Neuronal stem cell (in vitro differentiated cells): Measurements from ENCODE around the gene TAB2.

Experiments
- DNase-seq: peaks from one replicate; pipeline ENCODE4 v3.0.0-alpha.2; 2013; ENCODE audit warnings: low spot score
- H2AFZ ChIP-seq: one replicate; pipeline ENCODE4 v1.6.1; 2013; ENCODE audit warnings: mild to moderate bottlenecking, low read length, inconsistent platforms
- H2AK5ac ChIP-seq: 2 replicates; pipeline ENCODE4 v1.6.1; 2013; ENCODE audit warnings: low read depth, mild to moderate bottlenecking, inconsistent platforms, low read length, moderate library complexity, mixed read lengths
- H2BK120ac ChIP-seq: 2 replicates; pipeline ENCODE4 v1.6.1; 2013; ENCODE audit warnings: low read depth, mild to moderate bottlenecking, inconsistent platforms, low read length, moderate library complexity, mixed read lengths
- H2BK12ac ChIP-seq: one replicate; pipeline ENCODE4 v1.6.1; 2013; ENCODE audit warnings: low read length, inconsistent platforms
- H2BK15ac ChIP-seq: 2 replicates; pipeline ENCODE4 v1.6.1; 2013; ENCODE audit warnings: mild to moderate bottlenecking, low read length, inconsistent platforms, mixed read lengths
- H2BK5ac ChIP-seq: one replicate; pipeline ENCODE4 v1.6.1; 2013; ENCODE audit warnings: inconsistent platforms, mild to moderate bottlenecking, low read length, moderate library complexity
- H3K14ac ChIP-seq: one replicate; pipeline ENCODE4 v1.6.1; 2013; ENCODE audit warnings: low read length, inconsistent platforms
- H3K18ac ChIP-seq: 2 replicates; pipeline ENCODE4 v1.6.1; 2013; ENCODE audit warnings: low read length, inconsistent platforms
- H3K23ac ChIP-seq: 2 replicates; pipeline ENCODE4 v1.6.1; 2013; ENCODE audit warnings: low read depth, mild to moderate bottlenecking, mixed read lengths, low read length, inconsistent platforms; ENCODE audit not compliant: poor library complexity
- H3K27ac ChIP-seq: replicated peaks from 3 replicates; pipeline ENCODE4 v1.5.1; 2013; ENCODE audit warnings: low read length, inconsistent platforms
- H3K27me3 ChIP-seq, 3 experiments: 2 replicates each; pipeline ENCODE4 v1.6.1; 2013; ENCODE audit warnings: low read length in 3 of 3, mild to moderate bottlenecking in 2 of 3, inconsistent platforms in 1 of 3, low read depth in 1 of 3, mixed read lengths in 1 of 3, moderate library complexity in 1 of 3; ENCODE audit not compliant: control insufficient read depth in 3 of 3, insufficient read depth in 3 of 3
- H3K36me3 ChIP-seq, 2 donors: replicated peaks in 1 of 2; 2 replicates each; pipeline ENCODE4 v1.6.1; 2013; ENCODE audit warnings: low read length in 2 of 2; ENCODE audit not compliant: control insufficient read depth in 2 of 2, insufficient read depth in 2 of 2
- H3K4ac ChIP-seq: 2 replicates; pipeline ENCODE4 v1.6.1; 2013; ENCODE audit warnings: inconsistent platforms, mild to moderate bottlenecking, low read length, moderate library complexity
- H3K4me1 ChIP-seq, 2 donors: 1 replicate in 1 of 2; 2 replicates in 1 of 2; pipeline ENCODE4 v1.6.1; 2013; ENCODE audit warnings: low read length in 2 of 2, low read depth in 1 of 2; ENCODE audit not compliant: control insufficient read depth in 2 of 2, insufficient read depth in 1 of 2
- H3K4me2 ChIP-seq: one replicate; pipeline ENCODE4 v1.6.1; 2013; ENCODE audit warnings: mild to moderate bottlenecking, low read length, inconsistent platforms; ENCODE audit not compliant: insufficient read depth, poor library complexity, severe bottlenecking
- H3K4me3 ChIP-seq, 2 donors: 2 replicates each; pipeline ENCODE4 v1.5.1; 2013; ENCODE audit warnings: low read length in 2 of 2, mild to moderate bottlenecking in 2 of 2, inconsistent platforms in 1 of 2, moderate library complexity in 1 of 2
- H3K79me1 ChIP-seq: one replicate; pipeline ENCODE4 v1.6.1; 2013; ENCODE audit warnings: low read depth, mild to moderate bottlenecking, inconsistent platforms, low read length, moderate library complexity
- H3K9ac ChIP-seq: one replicate; pipeline ENCODE4 v1.6.1; 2013; ENCODE audit warnings: mild to moderate bottlenecking, low read depth, low read length, inconsistent platforms; ENCODE audit not compliant: poor library complexity
- H3K9me3 ChIP-seq, 2 donors: replicated peaks in 1 of 2; 2 replicates each; pipeline versions ENCODE3 to v1.6.1; 2013; ENCODE audit warnings: low read length in 2 of 2, mild to moderate bottlenecking in 2 of 2, inconsistent platforms in 1 of 2, low read depth in 1 of 2, mixed read lengths in 1 of 2, moderate library complexity in 1 of 2; ENCODE audit not compliant: control insufficient read depth in 2 of 2, insufficient read depth in 1 of 2
- H4K8ac ChIP-seq: one replicate; pipeline ENCODE4 v1.6.1; 2013; ENCODE audit warnings: low read depth, mild to moderate bottlenecking, inconsistent platforms, low read length, moderate library complexity
- H4K91ac ChIP-seq: one replicate; pipeline ENCODE4 v1.6.1; 2013; ENCODE audit warnings: low read length, low read depth, mild to moderate bottlenecking, inconsistent platforms; ENCODE audit not compliant: poor library complexity
- WGBS, 2 donors: extraction: QIAGEN DNeasy Blood & Tissue Kit; methylation state at CpG; one replicate each; pipeline ENCODE4 v1.1.7; 2013; ENCODE audit warnings: missing lambda C conversion rate in 2 of 2, mixed read lengths in 1 of 2; ENCODE audit not compliant: insufficient read length in 2 of 2, insufficient replicate concordance in 1 of 2; ENCODE audit errors: extremely low coverage in 2 of 2; 5-methylcytosine and 5-hydroxymethylcytosine counted together

TAB2 gene

GRCh38 chr6:149373511-149373910, 56.0 kb downstream of the TAB2 start:
- Histone ChIP-seq H3K27me3 (no peaks in the 10 kb centered on the region), H2AFZ (no peak overlapping the region), H3K23ac (no peak overlapping the region), H3K4me2 (no peak overlapping the region), H4K91ac (no peak overlapping the region), H3K14ac (no peak overlapping the region), H2BK12ac (no peak overlapping the region), H3K36me3 (peaks cover 8 to 67% of the 10 kb centered on the region in 2 donors), H2AK5ac (no peak overlapping the region), H3K4me3 (no peak overlapping the region), H3K9ac (no peak overlapping the region), H2BK120ac (no peak overlapping the region), H3K9me3 (peaks cover 0 to 11% of the 10 kb centered on the region in 2 donors), H3K27ac (no peak overlapping the region), H2BK5ac (no peak overlapping the region), H2BK15ac (no peak overlapping the region), H3K79me1 (no peaks in the 10 kb centered on the region), H3K4me1 (no peaks in the 10 kb centered on the region), H3K4ac (no peak overlapping the region), H4K8ac (no peak overlapping the region), H3K18ac (no peak overlapping the region)
- WGBS, 2 donors: no CpG with 5 or more reads among the region's 2 CpGs
- no peak for DNase-seq

GRCh38 chr6:149379977-149380376, 62.5 kb downstream of the TAB2 start:
- Histone ChIP-seq H2AK5ac (no peak overlapping the region), H4K91ac (no peak overlapping the region), H3K4me1 (no peaks in the 10 kb centered on the region), H3K4me3 (no peak overlapping the region), H3K4me2 (no peak overlapping the region), H3K9ac (no peak overlapping the region), H2AFZ (no peak overlapping the region), H4K8ac (no peak overlapping the region), H2BK15ac (no peak overlapping the region), H2BK120ac (no peak overlapping the region), H2BK5ac (no peak overlapping the region), H3K9me3 (peaks cover 2 to 19% of the 10 kb centered on the region in 2 donors), H3K27me3 (no peaks in the 10 kb centered on the region), H3K27ac (no peak overlapping the region), H3K14ac (no peak overlapping the region), H3K36me3 (peaks cover 26 to 71% of the 10 kb centered on the region in 2 donors), H3K79me1 (peaks cover 1% of the 10 kb centered on the region), H3K4ac (no peak overlapping the region), H2BK12ac (no peak overlapping the region), H3K23ac (no peak overlapping the region), H3K18ac (no peak overlapping the region)
- no CpG with 5 or more reads among the region's 3 CpGs for WGBS, 2 donors
- no peak for DNase-seq

- no peak for DNase-seq
- no peak overlapping the region for H3K23ac ChIP-seq
- peaks cover 27 to 70% of the 10 kb centered on the region in 2 donors for H3K36me3 ChIP-seq
- H3K27me3 ChIP-seq: no peaks in the 10 kb centered on the region
- no peak overlapping the region for H2AK5ac ChIP-seq
- no peak overlapping the region for H3K4me3 ChIP-seq
- H3K4me1 ChIP-seq: no peaks in the 10 kb centered on the region
- no peak overlapping the region for H2BK15ac ChIP-seq
- no peak overlapping the region for H3K18ac ChIP-seq
- H3K9ac ChIP-seq: no peak overlapping the region
- peaks cover 2 to 23% of the 10 kb centered on the region in 2 donors for H3K9me3 ChIP-seq
- H2BK12ac ChIP-seq: no peak overlapping the region
- no peak overlapping the region for H4K91ac ChIP-seq
- no peak overlapping the region for H3K4ac ChIP-seq
- H3K14ac ChIP-seq: no peak overlapping the region
- no peak overlapping the region for H4K8ac ChIP-seq
- H2BK120ac ChIP-seq: no peak overlapping the region
- no peak overlapping the region for H3K27ac ChIP-seq
- H3K79me1 ChIP-seq: peaks cover 1% of the 10 kb centered on the region
- H3K4me2 ChIP-seq: no peak overlapping the region
- no peak overlapping the region for H2BK5ac ChIP-seq
- H2AFZ ChIP-seq: no peak overlapping the region
These were observed 63.0 kb downstream of the TAB2 start for GRCh38 chr6:149380523-149380922.

DNA sequence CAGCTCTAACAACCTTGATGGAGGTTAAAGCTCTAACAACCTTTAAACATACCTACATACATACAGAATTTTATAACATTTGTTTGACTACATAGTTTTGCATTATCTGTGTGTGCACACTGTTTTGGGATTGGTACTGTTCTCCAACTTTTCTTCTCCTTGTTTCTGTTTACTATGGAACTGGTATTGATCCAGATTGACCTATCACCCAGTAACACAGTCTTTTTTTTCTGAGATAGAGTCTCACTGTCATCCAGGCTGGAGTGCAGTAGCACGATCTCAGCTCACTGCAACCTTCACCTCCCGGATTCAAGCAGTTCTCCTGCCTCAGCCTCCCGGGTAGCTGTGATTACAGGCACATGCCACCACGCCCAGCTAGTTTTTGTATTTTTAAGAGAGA, 65.9 kb downstream of the TAB2 start:
- no peak overlapping the region for H2BK12ac ChIP-seq
- H3K27me3 ChIP-seq: no peaks in the 10 kb centered on the region
- H3K14ac ChIP-seq: no peak overlapping the region
- no peak overlapping the region for H3K27ac ChIP-seq
- H2BK15ac ChIP-seq: no peak overlapping the region
- no peak for DNase-seq
- no peak overlapping the region for H3K23ac ChIP-seq
- H3K79me1 ChIP-seq: peaks cover 1% of the 10 kb centered on the region
- no peak overlapping the region for H2BK5ac ChIP-seq
- H2AFZ ChIP-seq: no peak overlapping the region
- peaks cover 0 to 2% of the 10 kb centered on the region in 2 donors for H3K4me1 ChIP-seq
- no peak overlapping the region for H4K8ac ChIP-seq
- no peak overlapping the region for H3K4ac ChIP-seq
- peaks cover 2 to 39% of the 10 kb centered on the region in 2 donors for H3K9me3 ChIP-seq
- no peak overlapping the region for H2BK120ac ChIP-seq
- H3K4me3 ChIP-seq: no peak overlapping the region
- no peak overlapping the region for H3K4me2 ChIP-seq
- no peak overlapping the region for H3K9ac ChIP-seq
- no peak overlapping the region for H3K18ac ChIP-seq
- WGBS, 2 donors: no CpG with 5 or more reads among the region's 4 CpGs
- no peak overlapping the region for H2AK5ac ChIP-seq
- H3K36me3 ChIP-seq: peaks cover 26 to 85% of the 10 kb centered on the region in 2 donors
- no peak overlapping the region for H4K91ac ChIP-seq
